RWPE2 (cell line): ENCODE results near the gene RS1.

Experiments
- ATAC-seq: fragments of 200-7000 bp; cut with Tn5 transposase; 3 replicates; pipeline ENCODE4 v1.9.1; 2021; ENCODE audit warnings: low read depth
- DNase-seq: peaks from one replicate; pipeline ENCODE4 v3.0.0-alpha.2; 2020; ENCODE audit warnings: low spot score
- H3K27ac ChIP-seq: fragments of 450-650 bp; 2 replicates; pipeline ENCODE4 v1.5.1; 2017; ENCODE audit warnings: mild to moderate bottlenecking; ENCODE audit not compliant: poor library complexity, severe bottlenecking
- H3K27me3 ChIP-seq: fragments of 250-450 bp; sonication (Bioruptor Pico); 2 replicates; pipeline ENCODE4 v1.5.1; 2021; ENCODE audit warnings: mild to moderate bottlenecking, moderate library complexity; ENCODE audit not compliant: insufficient read depth, poor library complexity, severe bottlenecking
- H3K36me3 ChIP-seq: fragments of 250-450 bp; sonication (Bioruptor Pico); 2 replicates; pipeline ENCODE4 v1.5.1; 2020; ENCODE audit warnings: low read depth, mild to moderate bottlenecking, moderate library complexity
- H3K4me1 ChIP-seq: fragments of 250-450 bp; sonication (Bioruptor Pico); 2 replicates; pipeline ENCODE4 v1.5.1; 2021; ENCODE audit warnings: mild to moderate bottlenecking, moderate library complexity; ENCODE audit not compliant: insufficient read depth, poor library complexity, severe bottlenecking
- H3K4me3 ChIP-seq: fragments of 250-450 bp; sonication (Bioruptor Pico); 2 replicates; pipeline ENCODE4 v1.5.1; 2021; ENCODE audit warnings: mild to moderate bottlenecking, moderate library complexity; ENCODE audit not compliant: severe bottlenecking
- H3K9me3 ChIP-seq: fragments of 250-450 bp; sonication (Bioruptor Pico); 2 replicates; pipeline ENCODE4 v1.5.1; 2021; ENCODE audit warnings: mild to moderate bottlenecking, moderate library complexity; ENCODE audit not compliant: severe bottlenecking
- CTCF ChIP-seq: fragments of 450-650 bp; IDR thresholded peaks from one replicate; pipeline ENCODE4 v1.5.1; 2017; ENCODE audit warnings: mild to moderate bottlenecking, moderate library complexity; ENCODE audit not compliant: poor library complexity, severe bottlenecking

Gene RS1

GRCh38 chrX:18677161-18677869, 5.4 kb upstream of the RS1 start:
- ATAC-seq (no peak), DNase-seq (no peak)
- H3K27ac ChIP-seq: no peak overlapping the region
- no peaks in the 10 kb centered on the region for H3K4me1 ChIP-seq
- no peaks in the 10 kb centered on the region for H3K27me3 ChIP-seq
- H3K36me3 ChIP-seq: no peaks in the 10 kb centered on the region
- H3K9me3 ChIP-seq: no peaks in the 10 kb centered on the region
- H3K4me3 ChIP-seq: no peak overlapping the region
- no peak for TF ChIP-seq CTCF

- DNase-seq: no peak
- Histone ChIP-seq H3K27ac (no peak overlapping the region), H3K4me3 (no peak overlapping the region), H3K36me3 (no peaks in the 10 kb centered on the region), H3K9me3 (no peaks in the 10 kb centered on the region), H3K27me3 (no peaks in the 10 kb centered on the region), H3K4me1 (no peaks in the 10 kb centered on the region)
- peak; percentile 56; the same call in 1 of the 3 replicates for ATAC-seq
- TF ChIP-seq CTCF: peak; percentile 22
Observed at GRCh38 chrX:18676470-18676869, 4.6 kb upstream of the RS1 start.

- ATAC-seq: no peak
- no peak overlapping the region for H3K4me3 ChIP-seq
- no peak for TF ChIP-seq CTCF
Observed at GRCh38 chrX:18676050-18676449, 4.1 kb upstream of the RS1 start.

GRCh38 chrX:18674788-18675735, 3.2 kb upstream of the RS1 start:
- ATAC-seq (peak; percentile 84), DNase-seq (no peak)
- no peaks in the 10 kb centered on the region for H3K36me3 ChIP-seq
- no peaks in the 10 kb centered on the region for H3K27me3 ChIP-seq
- no peak for TF ChIP-seq CTCF
- H3K4me1 ChIP-seq: no peaks in the 10 kb centered on the region
- peak overlapping the region; percentile 60 for H3K4me3 ChIP-seq
- no peaks in the 10 kb centered on the region for H3K9me3 ChIP-seq
- peak overlapping the region; percentile 29 for H3K27ac ChIP-seq

More at GRCh38 chrX:18676050-18676449, 4.1 kb upstream of the RS1 start:
- Histone ChIP-seq H3K27ac (no peak overlapping the region), H3K9me3 (no peaks in the 10 kb centered on the region), H3K27me3 (no peaks in the 10 kb centered on the region), H3K4me1 (no peaks in the 10 kb centered on the region), H3K36me3 (no peaks in the 10 kb centered on the region)
- DNase-seq: no peak
